GM21737 (cell line): ENCODE measurements around the gene VILL.

Source experiments
- ATAC-seq: cut with Tn5 transposase; IDR thresholded peaks from one replicate; pipeline ENCODE4 v1.9.1; 2021; ENCODE audit warnings: mild to moderate bottlenecking, moderate library complexity; ENCODE audit not compliant: unreplicated experiment

The VILL gene

GRCh38 chr3:37999836-38000235, 9.2 kb downstream of the VILL start:
- no peak for ATAC-seq

DNA sequence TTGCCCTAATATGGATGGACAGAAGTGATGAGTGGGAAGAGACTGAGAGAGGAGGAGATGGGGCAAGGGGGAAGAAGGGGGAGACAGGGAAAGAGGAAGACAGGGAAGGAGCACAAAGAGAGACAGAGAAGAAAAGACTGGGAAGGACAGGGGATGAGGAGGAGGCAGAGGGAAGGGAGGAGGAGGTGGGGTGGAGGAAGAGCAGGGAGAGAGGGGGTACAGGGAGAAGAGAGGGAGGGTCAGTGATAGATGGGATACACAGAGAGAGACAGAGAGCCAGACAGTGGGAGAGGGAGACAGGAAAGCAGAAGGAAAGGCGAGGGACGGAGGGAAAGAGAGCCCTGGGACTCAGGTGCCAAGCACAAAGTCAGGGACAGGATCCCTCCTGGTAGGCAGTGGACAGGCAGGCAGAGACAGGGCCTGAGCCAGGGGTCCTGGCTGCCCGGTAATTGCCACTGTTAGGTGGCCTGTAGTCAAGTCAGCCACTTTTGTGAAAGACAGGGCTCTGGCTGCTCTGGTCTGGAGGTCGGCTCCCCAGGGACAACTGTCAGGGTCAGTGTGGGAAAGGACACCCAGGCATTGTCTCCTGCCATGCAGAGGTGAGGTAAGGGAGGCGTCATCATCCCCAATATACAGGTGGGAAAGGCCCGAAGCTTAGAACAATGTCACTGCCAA, 9.8 kb downstream of the VILL start:
- ATAC-seq = no peak

DNA sequence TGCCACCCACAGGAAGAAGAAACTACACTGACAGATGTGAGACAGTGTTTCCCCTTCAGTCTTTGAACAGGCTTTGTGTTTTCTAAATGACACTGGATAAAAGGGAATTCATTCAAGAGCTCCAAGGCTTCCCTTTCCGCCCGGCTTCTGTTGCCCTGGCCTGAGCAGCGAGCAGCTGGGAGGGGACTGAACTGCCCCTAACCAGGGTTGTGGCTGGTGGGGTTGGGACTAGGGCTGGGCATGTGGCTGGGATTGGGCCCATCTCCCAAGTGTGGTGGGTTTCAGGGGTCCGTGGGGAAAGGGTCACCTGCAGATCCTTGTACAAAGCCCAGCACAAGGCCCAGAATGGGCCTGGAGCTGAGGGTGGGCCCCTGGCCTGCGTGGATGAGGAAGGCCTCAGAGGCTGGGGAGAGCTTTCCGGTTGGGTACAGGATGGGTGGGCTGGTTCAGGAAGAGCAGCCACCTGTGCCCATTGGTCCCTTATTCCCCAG, 10.4 kb downstream of the VILL start:
- ATAC-seq = no peak

- ATAC-seq = no peak
These were observed 11.0 kb downstream of the VILL start for GRCh38 chr3:38001456-38002081.

- no peak for ATAC-seq
These were observed 11.8 kb downstream of the VILL start for GRCh38 chr3:38002291-38002876.

DNA sequence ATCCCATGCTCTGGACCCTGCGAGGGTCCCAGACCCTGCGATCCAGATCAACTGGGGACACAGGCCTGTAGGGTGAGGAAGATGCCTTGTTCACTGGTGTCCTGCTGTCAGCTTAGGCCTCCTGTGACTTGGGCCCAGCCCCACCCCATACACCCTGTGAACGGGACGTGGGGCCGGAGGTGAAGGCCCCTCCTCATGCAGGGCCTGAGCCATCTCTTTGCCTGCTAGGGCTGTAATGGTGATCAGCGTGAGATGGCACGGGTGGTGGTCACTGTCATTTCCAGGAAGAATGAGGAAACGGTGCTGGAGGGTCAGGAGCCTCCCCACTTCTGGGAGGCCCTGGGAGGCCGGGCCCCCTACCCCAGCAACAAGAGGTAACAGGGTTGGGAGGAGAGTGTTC, 12.4 kb downstream of the VILL start:
- ATAC-seq = no peak

DNA sequence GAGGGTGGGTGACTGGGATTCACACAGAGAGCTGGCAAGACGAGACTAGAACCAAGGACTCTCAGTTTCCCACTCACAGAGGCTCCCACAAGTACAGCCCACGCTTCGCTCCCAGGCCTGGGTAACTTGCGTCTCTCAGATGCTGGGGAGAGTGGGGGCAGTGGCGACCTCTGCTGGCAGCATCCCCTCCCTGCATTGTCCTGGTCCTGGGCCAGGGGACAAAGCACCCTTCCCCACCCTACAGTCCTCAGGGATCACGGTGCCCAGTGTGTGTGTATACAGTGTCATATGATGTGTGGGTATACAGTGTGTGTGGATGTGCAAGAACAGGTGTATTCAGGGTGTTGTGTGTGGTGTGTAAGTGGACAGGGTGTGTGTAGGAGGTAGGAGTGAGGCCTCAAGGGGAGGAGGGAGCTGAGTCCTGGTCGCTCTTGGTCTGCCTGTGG, 12.8 kb downstream of the VILL start:
- ATAC-seq = no peak

- no peak for ATAC-seq
These were observed 13.3 kb downstream of the VILL start for GRCh38 chr3:38003817-38004414.

GRCh38 chr3:38004415-38005075, 14.0 kb downstream of the VILL start:
- ATAC-seq = no peak

- ATAC-seq = no peak
These were observed 14.8 kb downstream of the VILL start for GRCh38 chr3:38005076-38006020.

GRCh38 chr3:38006031-38006430, 15.4 kb downstream of the VILL start:
- ATAC-seq = no peak

DNA sequence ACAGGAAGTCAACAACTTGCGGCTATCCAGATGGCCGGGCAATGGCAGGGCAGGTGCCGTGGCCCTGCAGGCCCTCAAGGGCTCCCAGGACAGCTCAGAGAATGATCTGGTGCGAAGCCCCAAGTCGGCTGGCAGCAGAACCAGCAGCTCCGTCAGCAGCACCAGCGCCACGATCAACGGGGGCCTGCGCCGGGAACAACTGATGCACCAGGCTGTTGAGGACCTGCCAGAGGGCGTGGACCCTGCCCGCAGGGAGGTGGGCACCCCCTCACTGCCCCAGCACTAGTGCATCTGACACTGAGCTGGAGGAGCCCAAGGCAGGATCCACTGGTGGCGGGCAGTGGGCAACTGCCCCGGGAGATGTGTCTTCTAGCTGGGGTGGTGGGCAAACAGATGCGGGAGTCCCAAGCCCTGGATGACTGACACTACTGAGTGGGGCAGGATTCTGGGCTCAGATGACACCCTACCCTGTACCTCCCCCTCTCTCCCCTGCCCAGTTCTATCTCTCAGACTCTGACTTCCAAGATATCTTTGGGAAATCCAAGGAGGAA, 15.9 kb downstream of the VILL start:
- no peak for ATAC-seq

DNA sequence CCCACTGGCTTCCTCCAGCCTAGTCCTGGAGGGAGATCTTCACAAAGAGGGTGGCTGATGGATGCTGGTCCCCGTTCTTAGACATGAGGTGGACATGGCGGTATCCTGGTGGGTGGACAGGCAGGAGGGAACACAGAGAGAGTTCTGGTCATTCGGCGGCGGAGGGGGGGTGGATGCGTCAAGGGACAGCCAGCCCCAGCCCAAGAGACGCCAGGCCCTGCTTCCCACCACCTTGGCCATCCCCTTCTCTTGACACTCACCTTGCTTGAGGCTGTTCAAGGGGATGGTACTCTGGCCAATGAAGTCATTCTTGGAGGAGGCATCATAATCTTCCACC, 17.1 kb downstream of the VILL start:
- no peak for ATAC-seq

- no peak for ATAC-seq
These were observed 17.7 kb downstream of the VILL start for GRCh38 chr3:38008191-38008701.

- ATAC-seq = no peak
These were observed 18.5 kb downstream of the VILL start for GRCh38 chr3:38008971-38009580.

DNA sequence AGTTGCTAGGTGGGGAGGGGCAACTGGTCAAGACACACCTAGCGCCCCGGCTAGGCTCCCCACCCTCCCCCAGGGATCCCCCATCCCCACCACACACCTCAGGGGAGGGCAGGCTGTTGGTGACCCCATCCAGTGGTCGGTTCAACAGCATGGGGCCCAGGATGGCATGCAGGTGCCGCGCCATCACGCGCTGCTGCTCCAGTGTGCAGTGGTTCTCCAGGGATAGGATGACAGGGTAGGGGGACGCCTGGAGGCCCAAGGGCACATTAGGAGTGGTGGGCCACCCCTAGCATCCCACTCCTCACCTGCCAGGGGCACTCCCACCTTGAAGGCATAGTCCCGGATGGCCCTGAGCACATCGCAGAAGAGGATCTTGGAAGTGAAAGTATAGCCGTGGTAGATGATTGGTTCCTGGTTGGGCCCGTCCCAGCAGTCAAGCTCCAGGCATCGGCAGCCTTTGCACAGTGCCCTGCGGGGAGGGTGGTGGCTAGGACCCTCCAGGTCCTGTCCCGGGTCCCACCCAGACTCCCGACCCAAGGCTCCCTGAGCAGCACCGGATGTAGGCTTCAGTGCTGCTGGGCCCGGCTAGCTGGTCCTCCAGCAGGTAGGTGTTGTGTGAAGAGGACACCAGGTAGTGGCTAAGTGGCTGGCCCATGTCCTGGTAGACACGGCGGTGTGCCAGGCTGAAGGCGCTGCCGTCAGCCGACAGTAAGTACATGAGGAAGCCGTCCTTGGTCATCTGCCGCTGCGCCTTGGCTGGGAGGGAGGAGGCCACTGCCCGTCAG, 19.4 kb downstream of the VILL start:
- no peak for ATAC-seq

DNA sequence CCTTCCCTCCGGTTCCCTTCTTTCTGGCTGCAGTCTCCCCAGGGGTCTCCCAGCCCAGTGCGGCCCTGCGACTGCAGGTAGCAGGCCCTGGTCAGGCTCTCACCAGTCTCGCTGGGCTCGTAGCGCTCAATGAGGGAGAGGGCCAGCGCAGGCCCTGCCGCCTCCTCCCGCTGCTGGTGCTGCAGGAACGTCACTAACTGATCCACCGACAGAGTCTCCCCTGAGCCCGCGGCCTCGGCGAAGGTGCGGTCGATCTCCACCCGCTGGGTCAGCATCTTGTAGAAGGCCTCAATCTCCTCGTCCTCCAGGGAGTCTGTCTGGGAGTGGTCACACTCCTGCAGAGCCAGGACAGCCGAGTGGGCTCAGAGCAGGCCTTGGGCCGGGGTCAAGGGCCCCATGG, 20.5 kb downstream of the VILL start:
- no peak for ATAC-seq

- no peak for ATAC-seq
These were observed 24.9 kb downstream of the VILL start for GRCh38 chr3:38015485-38015884.

DNA sequence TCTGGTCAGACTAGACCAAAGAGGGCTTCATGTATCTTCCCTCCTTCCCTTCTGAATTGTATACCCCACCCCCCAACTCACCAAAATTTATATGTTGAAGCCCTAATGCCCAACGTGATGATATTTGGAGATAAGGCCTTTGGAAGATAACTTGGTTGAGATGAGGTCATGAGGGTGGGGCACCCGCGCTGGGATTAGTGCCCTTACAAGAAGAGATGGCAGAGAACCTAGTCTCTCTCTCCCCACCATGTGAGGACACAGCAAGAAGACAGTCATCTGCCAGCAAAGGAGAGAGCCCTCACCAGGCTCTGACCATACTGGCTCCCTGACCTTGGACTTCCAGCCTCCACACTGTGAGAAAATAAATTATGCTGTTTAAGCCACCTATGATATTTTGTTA, 25.4 kb downstream of the VILL start:
- ATAC-seq = no peak
